ENCODE data around the gene ZP1. TPM values are rescaled to one million over a fixed set of nuclear protein-coding genes. Genes with fewer than 3 reads are reported as not detected.

ZP1 gene
- total and polyA plus RNA-seq, 2 of the 8 experiments (the other 6 are each of a cell fraction or from before 2014, with no cell fraction given), result not detected

DNA sequence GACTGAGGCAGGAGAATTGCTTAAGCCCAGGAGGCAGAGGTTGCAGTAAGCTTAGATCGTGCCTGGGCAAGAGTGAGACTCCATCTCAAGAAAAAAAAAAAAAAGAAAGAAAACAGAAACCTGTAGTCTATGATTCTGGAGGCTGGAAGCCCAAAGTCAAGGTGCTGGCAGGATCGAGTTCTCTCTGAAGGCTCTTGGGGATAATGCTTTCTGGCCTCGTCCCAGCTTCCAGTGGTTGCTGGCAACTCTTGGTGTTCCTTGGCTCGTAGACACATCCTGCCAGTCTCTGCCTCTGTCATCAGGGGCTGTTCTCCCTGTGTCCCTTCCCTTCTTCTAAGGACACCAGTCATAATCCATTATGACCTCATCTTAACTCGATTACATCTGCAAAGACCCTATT is 42.2 kb upstream of the ZP1 start:
- H3K36me3 ChIP-seq (ENCODE audit: control insufficient read depth in 2 of 4, insufficient read depth in 4 of 4, low read length in 3 of 4), result no peaks in the 10 kb centered on the region
- no peaks in the 10 kb centered on the region for H3K79me1 ChIP-seq (ENCODE audit: low read depth, low read length)
- no peak overlapping the region for H3K4me2 ChIP-seq (ENCODE audit: insufficient read depth in 1 of 2, low read depth in 2 of 2, low read length in 2 of 2)
- no peak overlapping the region for H3K14ac ChIP-seq (ENCODE audit: insufficient read length)
- H3K9me3 ChIP-seq (ENCODE audit: insufficient read depth in 2 of 2, low read depth in 1 of 2, low read length in 1 of 2), result no peaks in the 10 kb centered on the region
- DNase-seq (ENCODE audit: low read depth in 1 of 2, low spot score in 2 of 2) (no peak), FAIRE-seq (no peak)
- no peak overlapping the region for H3K27ac ChIP-seq (ENCODE audit: low read depth, low read length)
- no peak overlapping the region for H2BK20ac ChIP-seq (ENCODE audit: low read length)
- H3K23me2 ChIP-seq (ENCODE audit: low read depth, low read length), result no peaks in the 10 kb centered on the region
- H2BK5ac ChIP-seq (ENCODE audit: low read depth, low read length), result no peak overlapping the region
- no peak overlapping the region for H2BK12ac ChIP-seq (ENCODE audit: low read depth, low read length)
- no peak overlapping the region for H3K23ac ChIP-seq (ENCODE audit: insufficient read length)
- H3K4ac ChIP-seq (replicated peaks; ENCODE audit: insufficient read length, low read depth, low read length), result no peak overlapping the region
- CTCF ChIA-PET (ENCODE audit: partially characterized antibody), result interaction anchor here (0.6 to 18.0 kb wide), 6 partner anchors 13 to 71 kb away, joined by 4 to 522 read pairs (median 5); partner anchors contain the start of gene PRPF19
- WGBS, 2 experiments (ENCODE audit: extremely low coverage in 1 of 2, insufficient coverage in 1 of 2, insufficient read length in 1 of 2, insufficient replicate concordance in 2 of 2, low coverage in 1 of 2, low lambda C conversion rate in 2 of 2, missing lambda C conversion rate in 1 of 2), result 86% methylated on average over 5 of the region's 5 CpGs; no CpG with 5 or more reads in 1 of the 2 experiments
- H3K27me3 ChIP-seq (replicated peaks in 1 of 4; ENCODE audit: control insufficient read depth in 3 of 4, extremely low read depth in 1 of 4, insufficient read depth in 3 of 4, low read length in 3 of 4), result no peaks in the 10 kb centered on the region; a peak in 1 of 7 replicates
- H2AFZ ChIP-seq (ENCODE audit: low read length), result no peak overlapping the region
- H3K56ac ChIP-seq (replicated peaks; ENCODE audit: insufficient read length, low read depth, low read length), result no peak overlapping the region
- no peak overlapping the region for H2AK5ac ChIP-seq (ENCODE audit: low read depth, low read length)
- H3K79me2 ChIP-seq (ENCODE audit: control insufficient read depth in 1 of 2, insufficient read depth in 2 of 2, low read length in 2 of 2), result no peaks in the 10 kb centered on the region
- no peak overlapping the region for H4K8ac ChIP-seq (ENCODE audit: extremely low read depth, insufficient read depth, low read length)
- no peak overlapping the region for H3K9ac ChIP-seq (replicated peaks in 1 of 4; ENCODE audit: extremely low read depth in 1 of 4, low read depth in 3 of 4, low read length in 3 of 4)
- H4K20me1 ChIP-seq (replicated peaks in 1 of 2; ENCODE audit: control insufficient read depth in 1 of 2, insufficient read depth in 2 of 2, low read length in 2 of 2), result peaks cover 0 to 2% of the 10 kb centered on the region in 2 experiments
- H3K18ac ChIP-seq (ENCODE audit: extremely low read depth, low read length), result no peak overlapping the region
- H3K4me1 ChIP-seq (replicated peaks in 1 of 4; ENCODE audit: control insufficient read depth in 3 of 4, insufficient read depth in 4 of 4, low read length in 3 of 4), result no peaks in the 10 kb centered on the region
- H3K4me3 ChIP-seq (ENCODE audit: extremely low read depth in 1 of 4, insufficient read depth in 2 of 4, low read depth in 3 of 4, low read length in 4 of 4), result no peak overlapping the region
- H2BK15ac ChIP-seq (ENCODE audit: low read length), result no peak overlapping the region
- H2BK120ac ChIP-seq (replicated peaks; ENCODE audit: low read depth, low read length), result no peak overlapping the region
- POLR2A ChIA-PET (ENCODE audit: partially characterized antibody), result no interaction called here
- no peak overlapping the region for H4K91ac ChIP-seq (replicated peaks; ENCODE audit: insufficient read length, low read length)
- no peak overlapping the region for H4K5ac ChIP-seq (ENCODE audit: insufficient read length, low read depth, low read length)
- TF ChIP-seq CTCF (IDR thresholded peaks at IDR 0.05; ENCODE audit: control extremely low read depth in 1 of 3, insufficient read depth in 1 of 3, low read depth in 1 of 3, low read length in 3 of 3) (no peak), BACH1 (IDR thresholded peaks at IDR 0.05; ENCODE audit: low read length) (no peak), KDM4A (IDR thresholded peaks at IDR 0.05; ENCODE audit: low read depth, low read length, severe bottlenecking) (no peak), KDM1A (IDR thresholded peaks at IDR 0.05; ENCODE audit: borderline replicate concordance, low read length) (no peak), RFX5 (IDR thresholded peaks at IDR 0.05; ENCODE audit: borderline replicate concordance, low read depth, low read length) (no peak), SP4 (IDR thresholded peaks at IDR 0.05; ENCODE audit: low read length) (no peak), CBX5 (IDR thresholded peaks at IDR 0.05; ENCODE audit: low read depth, low read length) (no peak), POLR2AphosphoS5 (IDR thresholded peaks at IDR 0.05; ENCODE audit: low read depth, low read length) (no peak), FOSL1 (IDR thresholded peaks at IDR 0.05; ENCODE audit: insufficient read depth, low read depth, low read length) (no peak), SUZ12 (IDR thresholded peaks at IDR 0.05; ENCODE audit: low read length) (no peak), YY1 (IDR thresholded peaks at IDR 0.05; ENCODE audit: low read depth, low read length) (no peak), TCF12 (IDR thresholded peaks at IDR 0.05; ENCODE audit: low read depth, low read length) (no peak), CHD2 (IDR thresholded peaks at IDR 0.05; ENCODE audit: low read length) (no peak)
